Uterus (tissue), 2 donors: Measurements from ENCODE around the gene CAVIN1.

Source experiments
- CTCF ChIP-seq, 4 experiments: fragments of 200-600 bp in 2 of 4; fragments of 450-650 bp in 2 of 4; sonication (generic) in 2 of 4; IDR thresholded peaks; one replicate each; pipeline ENCODE4 v1.5.1; 2016 to 2019; ENCODE audit warnings: antibody characterized with exemption in 4 of 4, mild to moderate bottlenecking in 2 of 4, moderate library complexity in 1 of 4
- POLR2A ChIP-seq, 2 donors: fragments of 450-650 bp; IDR thresholded peaks; one replicate each; pipeline ENCODE4 v1.6.1; 2016; ENCODE audit warnings: antibody characterized with exemption in 2 of 2, mild to moderate bottlenecking in 1 of 2, moderate library complexity in 1 of 2

- no peak for TF ChIP-seq CTCF (IDR thresholded peaks at IDR 0.05)
- TF ChIP-seq POLR2A (IDR thresholded peaks at IDR 0.05): no peak
Observed at GRCh38 chr17:42378959-42379594, 44.0 kb downstream of the CAVIN1 start.
